Measurements from ENCODE around the gene MCM5.
A peak's percentile ranks its signal among the peaks of the same experiment; 100 is the strongest.

GRCh38 chr22:35399678-35400500 lies at the start of gene MCM5:
- TF ChIP-seq POLR2AphosphoS5 (IDR thresholded peaks at IDR 0.05; ENCODE audit: low read depth, low read length) (peak; percentile 84), TAF1 (IDR thresholded peaks at IDR 0.05; ENCODE audit: borderline replicate concordance, low read depth, low read length) (peak; percentile 68; the same call in 1 of the 2 replicates), POLR2A (IDR thresholded peaks at IDR 0.05; ENCODE audit: low read depth, low read length) (peak; percentile 84)
